CD4-positive, alpha-beta T cell (primary cell): ENCODE results near the gene MAP7D1. TPM values are rescaled to one million over a fixed set of nuclear protein-coding genes. Genes with fewer than 3 reads are reported as not detected.
A peak's percentile ranks its signal among the peaks of the same experiment; 100 is the strongest.

Source experiments
- ATAC-seq: fragments of 200-7000 bp; cut with Tn5 transposase; one replicate; pipeline ENCODE4 v1.10.0; 2022; ENCODE audit warnings: mild to moderate bottlenecking; ENCODE audit not compliant: poor library complexity
- CTCF ChIA-PET: fragments of 350-600 bp; sonication (Branson Sonifier 250); formaldehyde crosslinking; loops from one replicate; lab custom pipeline; 2021; ENCODE audit warnings: antibody characterized with exemption, inconsistent platforms; lab: Charles Lee
- POLR2A ChIA-PET: fragments of 350-600 bp; sonication (Branson Sonifier 250); formaldehyde crosslinking; loops from one replicate; lab custom pipeline; 2021; ENCODE audit warnings: antibody characterized with exemption, inconsistent platforms; lab: Charles Lee
- DNase-seq, 14 experiments: peaks; one replicate each; pipeline ENCODE4 v3.0.0-alpha.2; 2013 to 2020; ENCODE audit warnings: mixed read lengths in 2 of 14
- H3K27ac ChIP-seq, 2 donors: one replicate each; pipeline versions ENCODE4 v1.5.1 to v1.7.0; 2013; ENCODE audit warnings: low read length in 2 of 2, low read depth in 1 of 2, mild to moderate bottlenecking in 1 of 2
- H3K27me3 ChIP-seq, 2 experiments: 1 replicate in 1 of 2; 2 replicates in 1 of 2; pipeline versions ENCODE4 v1.6.1 to v1.7.0; 2013; ENCODE audit warnings: low read length in 2 of 2, control low read depth in 1 of 2, mild to moderate bottlenecking in 1 of 2, moderate library complexity in 1 of 2; ENCODE audit not compliant: insufficient read depth in 2 of 2, control insufficient read depth in 1 of 2
- H3K36me3 ChIP-seq: one replicate; pipeline ENCODE4 v1.6.1; 2013; ENCODE audit warnings: low read length, control low read depth; ENCODE audit not compliant: insufficient read depth
- H3K4me1 ChIP-seq: one replicate; pipeline ENCODE4 v1.6.1; 2013; ENCODE audit warnings: low read length, control low read depth; ENCODE audit not compliant: insufficient read depth
- H3K4me3 ChIP-seq: one replicate; pipeline ENCODE4 v1.5.1; 2013; ENCODE audit warnings: mild to moderate bottlenecking, low read length, moderate library complexity
- H3K9me3 ChIP-seq, 2 experiments: 1 replicate in 1 of 2; 2 replicates in 1 of 2; pipeline versions ENCODE4 v1.6.1 to v1.7.0; 2013; ENCODE audit warnings: low read length in 2 of 2, mild to moderate bottlenecking in 2 of 2, control low read depth in 1 of 2, moderate library complexity in 1 of 2; ENCODE audit not compliant: control insufficient read depth in 1 of 2, insufficient read depth in 1 of 2
- H3K27ac Mint-ChIP-seq: one replicate; pipeline ENCODE4 v1.8.0; 2020; ENCODE audit warnings: mixed read lengths
- H3K27me3 Mint-ChIP-seq: one replicate; pipeline ENCODE4 v1.8.0; 2021; ENCODE audit warnings: mixed read lengths
- H3K36me3 Mint-ChIP-seq: one replicate; pipeline ENCODE4 v1.8.0; 2021; ENCODE audit warnings: low read depth, mixed read lengths
- H3K4me1 Mint-ChIP-seq: one replicate; pipeline ENCODE4 v1.8.0; 2021; ENCODE audit warnings: low read depth, mixed read lengths
- H3K4me3 Mint-ChIP-seq: one replicate; pipeline ENCODE4 v1.8.0; 2020; ENCODE audit warnings: mild to moderate bottlenecking, mixed read lengths
- H3K9me3 Mint-ChIP-seq: one replicate; pipeline ENCODE4 v1.8.0; 2020; ENCODE audit warnings: mixed read lengths
- CTCF ChIP-seq: fragments of 200-600 bp; IDR thresholded peaks from one replicate; pipeline ENCODE4 v1.8.0; 2022; ENCODE audit warnings: antibody characterized with exemption, mild to moderate bottlenecking
- intact Hi-C, 2 experiments: fragments of 100-400 bp; cut with DNase I in 1 of 2; cut with micrococcal nuclease in 1 of 2; formaldehyde crosslinking; loops; one replicate each; pipeline versions ENCODE4 v1.15.1 to v1.9.0; 2023 to 2025; cut with DNase I, micrococcal nuclease
- total RNA-seq, 174 experiments: library from RNA in 2 of 174; stranded (reverse) in 2 of 174; gene quantifications; one replicate each; pipeline ENCODE4 v1.2.3 and lab custom pipeline; 2021 to 2026

Gene MAP7D1
- total RNA-seq, 2 experiments from 2014 or later, result 156 to 163 TPM

- Histone ChIP-seq H3K9me3 (no peaks in the 10 kb centered on the region), H3K27me3 (no peaks in the 10 kb centered on the region), H3K36me3 (peaks cover 54% of the 10 kb centered on the region), H3K27ac (peak overlapping the region; percentile 22 to 41), H3K4me1 (peaks cover 58% of the 10 kb centered on the region), H3K4me3 (no peak overlapping the region)
- intact Hi-C loops, result no loop called here
- Mint-ChIP-seq H3K27ac (peak overlapping the region; percentile 75), H3K27me3 (no peaks in the 10 kb centered on the region), H3K9me3 (no peaks in the 10 kb centered on the region), H3K4me3 (no peak overlapping the region), H3K36me3 (peaks cover 64% of the 10 kb centered on the region), H3K4me1 (peaks cover 54% of the 10 kb centered on the region)
- no peak for DNase-seq
- ChIA-PET CTCF (interaction anchor here (1.8 kb wide), 1 partner anchor 17 kb away, joined by 7 read pairs; the partner anchor contains the start of gene TRAPPC3), POLR2A (interaction anchor here (0.8 to 1.9 kb wide), 2 partner anchors 18 to 21 kb away, joined by 3 to 6 read pairs; partner anchors contain the start of gene TRAPPC3)
- no peak for ATAC-seq
- no peak for TF ChIP-seq CTCF
Measured at GRCh38 chr1:36166938-36167905, 11.3 kb downstream of the MAP7D1 start.

- Mint-ChIP-seq H3K4me3 (no peak overlapping the region), H3K9me3 (no peaks in the 10 kb centered on the region), H3K27me3 (no peaks in the 10 kb centered on the region), H3K27ac (peak overlapping the region; percentile 86), H3K4me1 (peaks cover 41% of the 10 kb centered on the region), H3K36me3 (peaks cover 66% of the 10 kb centered on the region)
- DNase-seq, result no peak
- H3K27me3 ChIP-seq, result no peaks in the 10 kb centered on the region
- POLR2A ChIA-PET, result interaction anchor here (1.4 to 1.9 kb wide), 3 partner anchors 18 to 56 kb away, joined by 3 to 6 read pairs (median 5); partner anchors contain the start of genes THRAP3 and TRAPPC3
- H3K27ac ChIP-seq, result no peak overlapping the region
- H3K36me3 ChIP-seq, result peaks cover 62% of the 10 kb centered on the region
- no peak overlapping the region for H3K4me3 ChIP-seq
- CTCF ChIA-PET, result interaction anchor here (1.2 to 1.5 kb wide), 2 partner anchors 19 kb away, joined by 3 read pairs; partner anchors contain the start of gene TRAPPC3
- peaks cover 48% of the 10 kb centered on the region for H3K4me1 ChIP-seq
- no peak for TF ChIP-seq CTCF
- intact Hi-C loops, result no loop called here
- ATAC-seq, result no peak
- H3K9me3 ChIP-seq, result no peaks in the 10 kb centered on the region
Measured at GRCh38 chr1:36168514-36168913, 12.6 kb downstream of the MAP7D1 start.

GRCh38 chr1:36170643-36171412, 14.9 kb downstream of the MAP7D1 start:
- TF ChIP-seq CTCF, result no peak
- intact Hi-C loops, result no loop called here
- peak overlapping the region; percentile 66 for H3K27ac Mint-ChIP-seq
- ChIA-PET POLR2A (interaction anchor here (0.9 to 2.0 kb wide), 4 partner anchors 9 to 53 kb away, joined by 3 to 10 read pairs (median 6); partner anchors contain the start of genes MAP7D1 and THRAP3), CTCF (interaction anchor here (0.6 to 1.5 kb wide), 2 partner anchors 21 to 38 kb away, joined by 3 to 6 read pairs; partner anchors contain the start of gene TRAPPC3)
- H3K9me3 Mint-ChIP-seq, result no peaks in the 10 kb centered on the region
- Histone ChIP-seq H3K4me1 (peaks cover 35% of the 10 kb centered on the region), H3K27ac (no peak overlapping the region), H3K36me3 (peaks cover 82% of the 10 kb centered on the region), H3K27me3 (no peaks in the 10 kb centered on the region), H3K4me3 (no peak overlapping the region), H3K9me3 (no peaks in the 10 kb centered on the region)
- no peak for DNase-seq
- H3K27me3 Mint-ChIP-seq, result no peaks in the 10 kb centered on the region
- H3K4me3 Mint-ChIP-seq, result no peak overlapping the region
- no peak for ATAC-seq
- H3K36me3 Mint-ChIP-seq, result peaks cover 77% of the 10 kb centered on the region
- H3K4me1 Mint-ChIP-seq, result peaks cover 34% of the 10 kb centered on the region
